ENCODE measurements around the gene SLC38A10.

- TF ChIP-seq, protein P1, sequence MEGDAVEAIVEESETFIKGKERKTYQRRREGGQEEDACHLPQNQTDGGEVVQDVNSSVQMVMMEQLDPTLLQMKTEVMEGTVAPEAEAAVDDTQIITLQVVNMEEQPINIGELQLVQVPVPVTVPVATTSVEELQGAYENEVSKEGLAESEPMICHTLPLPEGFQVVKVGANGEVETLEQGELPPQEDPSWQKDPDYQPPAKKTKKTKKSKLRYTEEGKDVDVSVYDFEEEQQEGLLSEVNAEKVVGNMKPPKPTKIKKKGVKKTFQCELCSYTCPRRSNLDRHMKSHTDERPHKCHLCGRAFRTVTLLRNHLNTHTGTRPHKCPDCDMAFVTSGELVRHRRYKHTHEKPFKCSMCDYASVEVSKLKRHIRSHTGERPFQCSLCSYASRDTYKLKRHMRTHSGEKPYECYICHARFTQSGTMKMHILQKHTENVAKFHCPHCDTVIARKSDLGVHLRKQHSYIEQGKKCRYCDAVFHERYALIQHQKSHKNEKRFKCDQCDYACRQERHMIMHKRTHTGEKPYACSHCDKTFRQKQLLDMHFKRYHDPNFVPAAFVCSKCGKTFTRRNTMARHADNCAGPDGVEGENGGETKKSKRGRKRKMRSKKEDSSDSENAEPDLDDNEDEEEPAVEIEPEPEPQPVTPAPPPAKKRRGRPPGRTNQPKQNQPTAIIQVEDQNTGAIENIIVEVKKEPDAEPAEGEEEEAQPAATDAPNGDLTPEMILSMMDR (optimal IDR thresholded peaks at IDR 0.05 in 1 of 3, IDR thresholded peaks at IDR 0.05 in 1 of 3, conservative IDR thresholded peaks at IDR 0.05 in 1 of 3; ENCODE audit: extremely low read depth in 1 of 3, insufficient read depth in 2 of 3, low read length in 3 of 3): no peak
- no peak for TF ChIP-seq EZH2 (IDR thresholded peaks at IDR 0.05; ENCODE audit: low read length)
Measured at GRCh38 chr17:81310949-81311550, 15.9 kb upstream of the SLC38A10 start.
